ENCODE data around the gene RBM11. TPM values are rescaled to one million over a fixed set of nuclear protein-coding genes. Genes with fewer than 3 reads are reported as not detected.

Gene RBM11
- total and polyA plus RNA-seq, 3 experiments from 2014 or later, result 1.9 to 2.2 (median 1.9) TPM

DNA sequence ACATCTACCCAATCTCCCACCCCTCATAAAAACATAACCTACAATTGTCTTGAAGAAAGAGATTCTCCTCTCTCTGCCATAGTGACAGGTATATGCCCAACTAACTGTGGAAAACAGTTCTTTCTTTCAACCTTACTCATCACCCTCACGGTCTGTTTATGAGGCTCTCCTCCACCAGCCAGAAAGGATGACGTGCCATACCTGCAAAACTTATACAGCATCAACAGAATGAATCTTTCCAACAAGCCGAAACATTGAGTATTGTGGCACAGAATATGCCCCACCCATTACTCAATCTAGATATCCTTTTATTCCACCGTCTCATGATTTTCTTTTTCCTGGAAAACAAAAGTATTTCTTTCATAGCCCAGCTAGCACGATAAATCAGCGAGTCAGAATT, 55.7 kb downstream of the RBM11 start:
- no peak for DNase-seq
- no peaks in the 10 kb centered on the region for H3K4me1 ChIP-seq (ENCODE audit: insufficient read depth, low read length)
- ChIA-PET POLR2A (no interaction called here), CTCF (no interaction called here)
- Mint-ChIP-seq H3K36me3 (no peaks in the 10 kb centered on the region), H3K27ac (no peak overlapping the region), H3K4me1 (no peaks in the 10 kb centered on the region), H3K27me3 (peaks cover 4 to 29% of the 10 kb centered on the region in 2 donors), H3K9me3 (no peaks in the 10 kb centered on the region), H3K4me3 (no peak overlapping the region)
- H3K36me3 ChIP-seq (ENCODE audit: insufficient read depth, low read length), result no peaks in the 10 kb centered on the region
- H3K4me3 ChIP-seq (ENCODE audit: low read length), result no peak overlapping the region
- no peak overlapping the region for H3K27ac ChIP-seq (ENCODE audit: low read depth, low read length)
- H3K9me3 ChIP-seq (ENCODE audit: low read length), result no peaks in the 10 kb centered on the region
- no peaks in the 10 kb centered on the region for H3K27me3 ChIP-seq (ENCODE audit: insufficient read depth, low read length, poor library complexity, severe bottlenecking)

DNA sequence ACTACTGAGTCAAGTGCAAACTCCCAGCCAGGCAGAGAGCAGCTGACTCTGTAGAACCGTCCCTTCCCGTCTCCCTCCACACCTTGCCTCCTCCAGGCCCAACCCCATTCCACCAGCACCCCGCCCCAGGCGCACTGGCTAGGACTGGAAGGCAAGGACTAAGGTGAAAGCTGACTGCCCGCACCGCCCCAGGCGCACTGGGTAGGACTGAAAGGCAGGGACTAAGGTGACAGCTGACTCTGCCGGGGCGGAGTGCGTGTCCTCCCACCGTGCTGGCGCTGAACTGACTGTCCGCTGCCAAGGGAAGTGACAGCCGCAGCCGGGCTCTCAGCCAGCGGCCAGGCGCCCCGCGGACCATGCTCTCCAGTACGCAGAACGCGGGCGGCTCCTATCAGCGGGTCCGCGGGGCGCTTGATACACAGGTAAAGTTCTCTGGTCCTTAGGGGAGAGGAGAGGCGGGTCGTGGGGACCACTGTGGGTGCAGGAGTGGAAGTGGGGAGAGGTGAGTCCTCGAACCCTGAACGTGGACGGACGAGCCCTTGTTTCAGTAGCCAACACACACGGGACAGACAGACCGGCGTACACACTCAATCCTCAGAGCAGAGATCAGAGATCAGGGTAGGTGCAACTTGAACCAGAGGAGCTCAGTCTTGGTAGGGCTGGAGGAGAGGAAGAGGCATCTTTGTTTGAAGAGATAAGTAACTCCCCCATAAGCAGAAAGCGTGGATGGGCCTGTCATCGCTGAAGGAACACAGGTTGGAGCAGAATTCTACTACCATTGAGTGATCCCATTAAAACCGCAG, 58.0 kb downstream of the RBM11 start:
- POLR2A ChIA-PET, result interaction anchor here (0.6 kb wide), 1 partner anchor 13 kb away, joined by 3 read pairs; no protein-coding TSS in a partner anchor
- no peak overlapping the region for H3K27ac Mint-ChIP-seq
- H3K36me3 ChIP-seq (ENCODE audit: insufficient read depth, low read length), result no peaks in the 10 kb centered on the region
- DNase-seq, result no peak
- no peaks in the 10 kb centered on the region for H3K27me3 ChIP-seq (ENCODE audit: insufficient read depth, low read length, poor library complexity, severe bottlenecking)
- no peaks in the 10 kb centered on the region for H3K36me3 Mint-ChIP-seq
- peaks cover 7 to 33% of the 10 kb centered on the region in 2 donors for H3K27me3 Mint-ChIP-seq
- H3K9me3 ChIP-seq (ENCODE audit: low read length), result no peaks in the 10 kb centered on the region
- H3K9me3 Mint-ChIP-seq, result no peaks in the 10 kb centered on the region
- no peak overlapping the region for H3K4me3 ChIP-seq (ENCODE audit: low read length)
- no peak overlapping the region for H3K27ac ChIP-seq (ENCODE audit: low read depth, low read length)
- H3K4me1 ChIP-seq (ENCODE audit: insufficient read depth, low read length), result no peaks in the 10 kb centered on the region
- CTCF ChIA-PET, result no interaction called here
- H3K4me3 Mint-ChIP-seq, result no peak overlapping the region
- H3K4me1 Mint-ChIP-seq, result no peaks in the 10 kb centered on the region

DNA sequence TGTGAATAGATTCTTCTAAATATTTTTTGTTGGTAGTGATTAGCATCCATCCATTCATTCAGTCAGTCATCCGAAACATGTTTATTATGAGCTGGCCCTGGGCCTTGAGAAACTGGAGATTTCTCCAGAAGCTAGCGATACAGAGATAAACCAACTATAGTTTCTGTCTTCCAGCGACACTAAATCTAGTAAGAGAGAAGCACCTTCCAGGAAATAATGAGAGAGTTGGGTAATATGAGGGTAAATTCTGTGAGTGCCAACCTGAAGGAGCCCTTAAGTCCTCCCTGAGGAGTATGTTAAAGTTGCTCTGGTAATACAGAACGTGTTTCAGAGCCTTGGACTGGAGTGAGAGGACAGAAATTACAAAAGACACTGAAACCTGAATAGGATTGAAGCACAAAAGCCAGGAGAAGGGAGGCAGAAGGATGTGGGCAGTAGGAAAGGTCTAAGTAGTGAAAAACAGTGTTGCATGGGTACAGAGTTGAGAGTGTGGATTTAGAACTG, 59.8 kb downstream of the RBM11 start:
- H3K4me1 ChIP-seq (ENCODE audit: insufficient read depth, low read length), result no peaks in the 10 kb centered on the region
- H3K36me3 ChIP-seq (ENCODE audit: insufficient read depth, low read length), result no peaks in the 10 kb centered on the region
- no peaks in the 10 kb centered on the region for H3K27me3 ChIP-seq (ENCODE audit: insufficient read depth, low read length, poor library complexity, severe bottlenecking)
- Mint-ChIP-seq H3K9me3 (no peaks in the 10 kb centered on the region), H3K36me3 (no peaks in the 10 kb centered on the region), H3K4me1 (peaks cover 2 to 3% (median 2%) of the 10 kb centered on the region in 3 donors), H3K27ac (no peak overlapping the region), H3K4me3 (no peak overlapping the region), H3K27me3 (peaks cover 7 to 39% of the 10 kb centered on the region in 2 donors)
- H3K4me3 ChIP-seq (ENCODE audit: low read length), result no peak overlapping the region
- no peak for DNase-seq
- CTCF ChIA-PET, result no interaction called here
- no peaks in the 10 kb centered on the region for H3K9me3 ChIP-seq (ENCODE audit: low read length)
- H3K27ac ChIP-seq (ENCODE audit: low read depth, low read length), result no peak overlapping the region
- POLR2A ChIA-PET, result no interaction called here

Other genes with a start within 250 kb of the RBM11 start
- not detected for gene LIPI, start 5.2 kb upstream of the RBM11 start, total RNA-seq
- gene LIPI, start 5.2 kb upstream of the RBM11 start, polyA plus RNA-seq, result not detected
- 10 to 100 TPM; 32.7 to 36.0 TPM for gene HSPA13, start 167.0 kb downstream of the RBM11 start, total RNA-seq
- gene HSPA13, start 167.0 kb downstream of the RBM11 start, polyA plus RNA-seq, result 14.9 TPM

Data from CD8-positive, alpha-beta memory T cell (primary cell).